Hepatocyte (in vitro differentiated cells): ENCODE results near the gene FGF23. TPM values are rescaled to one million over a fixed set of nuclear protein-coding genes. Genes with fewer than 3 reads are reported as not detected.

ENCODE experiments used
- DNase-seq: peaks from one replicate; pipeline ENCODE4 v3.0.0-alpha.2; 2016; ENCODE audit warnings: low spot score
- H2AFZ ChIP-seq: fragments of 200-600 bp; sonication (generic); 2 replicates; pipeline ENCODE4 v1.6.0; 2016; ENCODE audit warnings: antibody characterized with exemption, mild to moderate bottlenecking
- H3K27ac ChIP-seq: fragments of 200-600 bp; sonication (generic); 2 replicates; pipeline ENCODE4 v1.5.1; 2016; ENCODE audit warnings: mild to moderate bottlenecking
- H3K27me3 ChIP-seq: fragments of 200-600 bp; sonication (generic); 2 replicates; pipeline ENCODE4 v1.6.1; 2016
- H3K36me3 ChIP-seq: fragments of 200-600 bp; sonication (generic); replicated peaks from 2 replicates; pipeline ENCODE4 v1.5.1; 2016; ENCODE audit warnings: low read depth; ENCODE audit not compliant: insufficient read depth
- H3K4me1 ChIP-seq: fragments of 200-600 bp; sonication (generic); 2 replicates; pipeline ENCODE4 v1.5.1; 2016; ENCODE audit warnings: mild to moderate bottlenecking, moderate library complexity; ENCODE audit not compliant: insufficient read depth
- H3K4me2 ChIP-seq: fragments of 200-600 bp; sonication (generic); 2 replicates; pipeline ENCODE4 v1.6.0; 2016
- H3K4me3 ChIP-seq: fragments of 200-600 bp; sonication (generic); 2 replicates; pipeline ENCODE4 v1.5.1; 2016; ENCODE audit warnings: mild to moderate bottlenecking
- H3K79me2 ChIP-seq: fragments of 200-600 bp; sonication (generic); 2 replicates; pipeline ENCODE4 v1.6.0; 2017; ENCODE audit warnings: mild to moderate bottlenecking
- H3K9me2 ChIP-seq: fragments of 200-600 bp; sonication (generic); replicated peaks from 2 replicates; pipeline ENCODE4 v1.6.0; 2017; ENCODE audit warnings: mild to moderate bottlenecking; ENCODE audit not compliant: insufficient read depth
- H3K9me3 ChIP-seq: fragments of 200-600 bp; sonication (generic); 2 replicates; pipeline ENCODE4 v1.5.1; 2016; ENCODE audit warnings: low read depth, mild to moderate bottlenecking
- H4K20me1 ChIP-seq: fragments of 200-600 bp; sonication (generic); 2 replicates; pipeline ENCODE4 v1.6.0; 2016; ENCODE audit warnings: mild to moderate bottlenecking; ENCODE audit not compliant: insufficient read depth, poor library complexity, severe bottlenecking
- CTCF ChIP-seq: fragments of 200-600 bp; sonication (generic); IDR thresholded peaks from 2 replicates; pipeline ENCODE4 v1.5.1; 2016; ENCODE audit warnings: antibody characterized with exemption, mild to moderate bottlenecking; ENCODE audit not compliant: poor library complexity
- EZH2 ChIP-seq: fragments of 200-600 bp; sonication (generic); IDR thresholded peaks from 2 replicates; pipeline ENCODE4 v1.6.1; 2016; ENCODE audit warnings: antibody characterized with exemption, mild to moderate bottlenecking, borderline replicate concordance
- EZH2phosphoT487 ChIP-seq: fragments of 200-600 bp; sonication (generic); IDR thresholded peaks from one replicate; pipeline ENCODE4 v1.6.1; 2018; ENCODE audit warnings: antibody characterized with exemption, mild to moderate bottlenecking, low read depth, moderate library complexity; ENCODE audit not compliant: unreplicated experiment, severe bottlenecking
- WGBS: methylation state at CpG from one replicate; pipeline ENCODE4 v1.1.6; 2016; ENCODE audit warnings: low lambda C conversion rate; ENCODE audit errors: missing lambda C conversion rate; 5-methylcytosine and 5-hydroxymethylcytosine counted together
- polyA plus RNA-seq: library from polyadenylated mRNA; unstranded; fragments of >200 nt; fragmentation: Nextera tagmentation; extraction: Ambion mirVana; gene quantifications from 2 replicates; pipeline ENCODE4 v1.2.1, GENCODE V29; 2016
- total RNA-seq: library from RNA; depleted of rRNA; stranded (reverse); fragments of >200 nt; gene quantifications from 2 replicates; pipeline ENCODE4 v1.2.3, GENCODE V29; 2014

Gene FGF23
- total and polyA plus RNA-seq, 2 experiments from 2014 or later: 0.46 to 3.1 TPM

GRCh38 chr12:4366090-4366489 lies 13.4 kb downstream of the FGF23 start:
- H3K9me3 ChIP-seq: no peaks in the 10 kb centered on the region
- H2AFZ ChIP-seq: no peak overlapping the region
- H3K4me2 ChIP-seq: no peak overlapping the region
- H3K4me1 ChIP-seq: no peaks in the 10 kb centered on the region
- WGBS: 90% methylated on average over 2 of the region's 2 CpGs
- no peak for DNase-seq
- H3K27ac ChIP-seq: no peak overlapping the region
- peaks cover 8% of the 10 kb centered on the region for H3K27me3 ChIP-seq
- H3K4me3 ChIP-seq: no peak overlapping the region
- no peaks in the 10 kb centered on the region for H4K20me1 ChIP-seq
- TF ChIP-seq CTCF (no peak), EZH2phosphoT487 (no peak), EZH2 (no peak)
- H3K36me3 ChIP-seq: no peaks in the 10 kb centered on the region
- no peaks in the 10 kb centered on the region for H3K9me2 ChIP-seq
- no peaks in the 10 kb centered on the region for H3K79me2 ChIP-seq

- Histone ChIP-seq H3K27me3 (no peaks in the 10 kb centered on the region), H3K27ac (no peak overlapping the region), H3K9me3 (no peaks in the 10 kb centered on the region), H4K20me1 (no peaks in the 10 kb centered on the region), H3K36me3 (no peaks in the 10 kb centered on the region), H3K9me2 (no peaks in the 10 kb centered on the region), H3K79me2 (no peaks in the 10 kb centered on the region), H3K4me1 (no peaks in the 10 kb centered on the region), H2AFZ (no peak overlapping the region), H3K4me3 (no peak overlapping the region), H3K4me2 (no peak overlapping the region)
- TF ChIP-seq EZH2phosphoT487: no peak
- TF ChIP-seq EZH2: no peak
- TF ChIP-seq CTCF: peak; percentile 33
- DNase-seq: peak; percentile 26
Observed at GRCh38 chr12:4356041-4356327, 23.5 kb downstream of the FGF23 start.

GRCh38 chr12:4355156-4356040 lies 24.1 kb downstream of the FGF23 start:
- H3K9me2 ChIP-seq: no peaks in the 10 kb centered on the region
- no peak for DNase-seq
- no peaks in the 10 kb centered on the region for H3K27me3 ChIP-seq
- H3K79me2 ChIP-seq: no peaks in the 10 kb centered on the region
- no peak for TF ChIP-seq CTCF
- TF ChIP-seq EZH2phosphoT487: no peak
- TF ChIP-seq EZH2: no peak
- H3K4me2 ChIP-seq: no peak overlapping the region
- 90% methylated on average over 3 of the region's 3 CpGs for WGBS
- no peaks in the 10 kb centered on the region for H3K36me3 ChIP-seq
- H4K20me1 ChIP-seq: no peaks in the 10 kb centered on the region
- no peak overlapping the region for H3K4me3 ChIP-seq
- H2AFZ ChIP-seq: no peak overlapping the region
- no peak overlapping the region for H3K27ac ChIP-seq
- H3K4me1 ChIP-seq: no peaks in the 10 kb centered on the region
- H3K9me3 ChIP-seq: no peaks in the 10 kb centered on the region

GRCh38 chr12:4353785-4354208 lies 25.7 kb downstream of the FGF23 start:
- Histone ChIP-seq H2AFZ (no peak overlapping the region), H3K27ac (no peak overlapping the region), H3K36me3 (no peaks in the 10 kb centered on the region), H3K4me2 (no peak overlapping the region), H3K4me1 (no peaks in the 10 kb centered on the region), H3K27me3 (no peaks in the 10 kb centered on the region), H3K9me2 (no peaks in the 10 kb centered on the region), H3K79me2 (no peaks in the 10 kb centered on the region), H4K20me1 (no peaks in the 10 kb centered on the region), H3K9me3 (no peaks in the 10 kb centered on the region), H3K4me3 (no peak overlapping the region)
- TF ChIP-seq EZH2 (no peak), CTCF (peak; percentile 35)
- DNase-seq: peak; percentile 31
- 87% methylated on average over 3 of the region's 4 CpGs for WGBS
